ENCODE results near the gene NHLRC1.

GRCh38 chr6:18081025-18081668 lies 41.3 kb downstream of the NHLRC1 start:
- TF ChIP-seq CTCF (IDR thresholded peaks at IDR 0.05) (no peak), POLR2A (IDR thresholded peaks at IDR 0.05) (no peak)
